ENCODE measurements around the gene MSMP.

MSMP gene

DNA sequence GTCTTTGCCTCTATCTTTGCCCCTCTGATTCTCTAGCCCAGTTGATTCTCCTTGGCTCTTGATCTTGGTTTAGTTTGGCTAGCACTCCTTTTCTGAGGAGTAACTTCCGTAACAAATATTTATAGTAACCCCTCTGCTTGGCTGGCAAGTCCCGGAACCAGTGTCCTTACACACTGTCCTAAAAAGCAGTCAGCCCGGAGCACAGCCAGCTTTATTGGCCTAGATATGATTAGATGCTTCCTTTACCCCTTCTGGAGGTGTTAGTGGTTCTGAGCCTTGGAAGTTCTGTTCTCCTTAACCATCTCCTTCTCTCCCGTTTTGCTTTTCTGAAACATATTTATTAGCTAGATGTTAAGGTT lies 17.0 kb upstream of the MSMP start:
- DNase-seq: no peak

GRCh38 chr9:35769763-35770162 lies 15.7 kb upstream of the MSMP start:
- DNase-seq: no peak

DNA sequence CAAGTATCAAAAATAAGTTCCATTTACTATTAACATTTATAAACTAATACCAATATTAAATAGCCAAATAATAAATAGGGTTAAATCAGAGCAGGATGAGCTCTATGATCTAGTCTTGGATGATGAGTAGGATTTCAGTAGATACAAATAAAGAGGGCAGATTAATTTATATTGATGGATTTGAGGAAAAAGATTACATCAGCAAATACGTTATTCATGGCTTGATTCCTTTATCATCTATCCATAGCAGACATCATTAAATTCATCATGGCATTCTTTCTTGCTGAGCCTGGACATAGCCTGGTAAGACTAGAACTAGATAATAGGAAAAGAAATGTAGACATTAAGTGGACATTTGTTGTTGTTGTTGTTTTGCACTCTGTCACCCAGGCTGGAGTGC lies 13.4 kb upstream of the MSMP start:
- DNase-seq: no peak

DNA sequence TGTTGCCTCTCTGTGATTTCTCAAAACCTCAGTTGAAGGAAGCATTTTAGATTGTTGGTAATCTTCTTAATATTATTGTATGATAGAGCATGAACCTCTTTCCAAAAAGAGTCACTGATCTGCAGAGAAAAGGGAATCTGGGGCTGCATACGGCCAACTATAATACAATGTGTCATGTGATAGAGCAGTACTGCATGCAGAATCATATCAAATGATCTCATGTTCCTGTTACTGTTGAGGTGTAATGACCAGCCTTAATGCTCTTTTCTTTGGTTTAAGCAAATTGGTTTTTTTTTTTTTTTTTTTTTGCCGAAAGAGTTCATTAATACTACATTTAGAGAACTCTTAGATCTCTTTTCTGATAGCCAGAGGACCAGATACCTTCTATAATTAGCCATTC lies 12.9 kb upstream of the MSMP start:
- no peak for DNase-seq

GRCh38 chr9:35763803-35764202 lies 9.7 kb upstream of the MSMP start:
- no peak for DNase-seq

DNA sequence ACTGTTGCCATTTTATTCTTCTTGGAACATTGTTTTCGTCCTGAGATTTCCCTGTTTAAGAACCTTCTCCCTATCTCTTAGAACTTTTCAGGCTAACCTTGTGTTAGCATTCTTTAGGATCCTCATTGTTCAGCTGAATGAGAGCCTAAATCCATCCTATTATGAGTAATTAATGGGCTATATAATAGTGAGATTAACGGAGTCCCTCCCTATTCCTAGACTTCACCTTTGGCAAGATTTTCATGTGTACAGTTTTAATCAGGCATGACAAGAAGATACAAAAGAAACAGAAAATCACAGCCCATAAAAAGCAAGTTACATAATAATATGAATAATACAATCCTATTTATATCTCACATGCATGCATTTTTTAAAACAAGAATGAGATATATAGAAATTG lies 9.1 kb upstream of the MSMP start:
- no peak for DNase-seq

DNA sequence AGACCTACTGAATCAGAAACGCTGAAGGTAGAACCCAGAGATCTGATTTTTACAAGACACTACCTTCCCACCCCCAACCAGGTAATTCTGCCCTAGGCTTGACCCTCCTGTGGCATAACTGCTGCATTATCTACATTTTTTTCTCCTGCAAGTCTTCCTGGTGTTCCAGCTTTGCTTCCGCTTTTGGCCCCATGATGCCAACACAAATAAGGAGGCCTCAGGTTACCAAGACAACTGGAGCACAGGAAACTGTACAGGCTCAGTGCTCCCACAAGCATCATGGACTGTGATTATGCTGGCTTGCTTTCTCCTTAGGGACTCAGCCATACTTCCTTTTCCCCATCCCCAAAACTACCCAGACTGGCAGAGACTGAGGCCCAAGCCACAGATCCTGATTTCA lies 6.6 kb upstream of the MSMP start:
- DNase-seq: no peak

- no peak for DNase-seq
Measured at GRCh38 chr9:35759795-35760194, 5.7 kb upstream of the MSMP start.

DNA sequence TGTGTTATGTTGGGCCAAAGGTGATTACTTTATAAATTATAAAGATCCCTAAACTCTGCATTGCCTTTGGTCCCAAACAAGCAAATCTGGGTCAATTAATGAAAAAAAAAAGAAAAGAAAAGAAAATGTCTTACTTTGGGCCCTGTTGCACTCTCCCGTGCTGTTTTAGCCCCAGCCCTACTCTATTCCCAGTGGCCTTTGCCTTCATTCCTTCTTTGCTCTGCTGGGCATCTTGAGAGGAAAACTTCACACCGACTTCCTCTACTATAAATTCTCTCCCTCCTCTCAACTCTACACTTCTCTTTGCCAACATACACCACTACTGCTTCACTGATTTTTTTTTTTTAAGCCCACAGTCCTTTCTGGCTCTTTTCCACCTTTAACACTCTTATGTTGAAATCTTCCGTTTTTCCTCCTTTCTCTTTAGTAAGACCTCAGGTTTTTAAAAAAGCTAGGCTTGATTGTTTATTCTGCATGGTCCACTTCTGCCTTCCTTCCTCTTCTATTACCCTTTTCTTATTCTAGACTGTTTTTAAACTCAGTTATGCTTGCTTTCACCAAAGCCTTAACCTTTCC lies 4.5 kb upstream of the MSMP start:
- DNase-seq: no peak

- DNase-seq: no peak
Measured at GRCh38 chr9:35757892-35758275, 3.8 kb upstream of the MSMP start.

GRCh38 chr9:35757226-35757891 lies 3.3 kb upstream of the MSMP start:
- DNase-seq: no peak

- DNase-seq: no peak
Measured at GRCh38 chr9:35756275-35757225, 2.5 kb upstream of the MSMP start.

DNA sequence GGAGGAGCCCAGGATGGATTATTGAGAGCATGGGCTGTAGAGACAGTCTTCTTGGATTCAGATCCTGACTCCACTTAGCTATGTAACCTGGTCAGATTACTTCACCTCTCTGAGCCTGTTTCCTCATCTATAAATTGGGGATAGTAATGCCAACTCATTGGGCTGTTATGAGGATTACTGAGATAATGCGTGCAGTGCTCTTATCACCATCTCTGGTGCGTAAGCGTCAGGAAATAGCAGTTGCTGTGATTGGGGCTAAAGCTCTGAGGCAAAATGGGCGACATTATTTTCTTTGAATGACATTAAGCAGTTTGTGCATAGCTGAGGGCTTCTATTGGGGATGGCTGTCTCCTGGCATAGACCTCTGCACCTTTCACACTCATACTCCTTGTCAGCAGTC lies 995 bp upstream of the MSMP start:
- no peak for DNase-seq

DNA sequence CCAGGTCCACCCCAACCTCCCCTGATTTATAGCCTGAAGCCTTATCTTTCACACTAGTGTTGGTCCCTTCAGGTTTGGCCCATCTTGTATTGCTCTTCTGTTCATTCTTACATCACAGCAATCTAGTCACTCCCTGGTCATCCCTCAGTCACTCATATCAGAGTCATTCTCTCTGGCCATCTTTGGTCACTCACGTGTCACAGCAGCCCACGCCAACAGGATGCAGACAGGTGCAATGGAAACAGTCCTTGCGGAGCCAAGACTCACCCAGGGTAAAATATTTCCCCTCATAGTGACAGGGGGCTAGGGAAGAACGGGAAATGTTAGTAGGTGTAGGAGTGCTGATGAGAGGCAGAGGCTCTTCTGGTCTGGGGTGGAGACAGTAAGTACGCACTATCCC lies 610 bp downstream of the MSMP start:
- no peak for DNase-seq

DNA sequence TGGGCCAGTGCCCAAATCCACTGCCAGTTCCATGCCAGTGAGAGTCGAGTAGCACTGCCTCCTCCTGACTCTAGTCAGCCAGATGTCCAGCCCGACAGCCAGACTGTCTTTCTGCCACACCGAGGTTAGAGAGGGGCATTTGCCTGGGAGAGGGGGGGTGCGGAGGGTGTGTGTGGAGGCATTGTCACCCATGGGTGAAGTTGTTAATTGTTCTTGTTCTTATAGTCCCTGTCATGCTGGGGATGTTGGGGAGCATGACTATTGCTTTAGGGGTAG lies 3.9 kb downstream of the MSMP start:
- no peak for DNase-seq

- DNase-seq: no peak
Measured at GRCh38 chr9:35749515-35750255, 4.4 kb downstream of the MSMP start.

DNA sequence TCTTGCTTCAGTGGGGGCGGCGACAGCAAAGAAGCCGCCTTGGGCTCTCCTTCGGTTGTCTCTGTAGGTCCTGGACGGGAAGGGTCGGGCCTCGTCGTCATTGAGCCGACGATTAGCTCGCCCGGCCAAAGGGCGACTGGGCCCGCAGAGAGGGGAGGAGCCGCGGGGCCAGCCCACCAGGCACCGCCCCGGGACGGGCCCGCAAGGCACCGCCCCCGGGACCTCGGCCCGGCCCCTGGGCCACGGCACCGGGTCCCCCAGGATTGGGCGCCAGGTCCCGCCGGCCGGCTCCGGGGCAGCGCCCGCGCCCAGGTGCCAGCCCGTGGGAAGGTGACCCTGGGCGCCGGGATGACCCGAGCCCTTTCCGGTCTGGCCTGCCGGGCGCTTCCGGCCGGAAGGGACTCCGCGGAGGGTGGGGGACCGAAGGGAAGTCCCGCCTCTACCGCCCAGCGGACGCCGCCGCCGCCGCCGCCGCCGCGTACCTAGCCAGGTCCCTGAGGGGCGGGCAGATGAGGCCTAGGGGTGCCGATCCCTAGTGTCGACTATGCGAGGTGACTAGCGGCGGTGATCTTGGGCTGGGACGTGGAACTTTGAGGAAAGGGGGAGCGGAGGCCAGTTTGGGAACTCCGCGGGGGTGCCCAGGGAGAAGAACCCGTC lies 5.1 kb downstream of the MSMP start, which contains the start of the genes GBA2 and RGP1:
TSS of gene GBA2 (minus strand) at position 371 of the 657 bp plus-strand sequence. CDS start 524 bp downstream, outside the sequence.
TSS of gene RGP1 (plus strand) at position 430 of the 657 bp plus-strand sequence. CDS start 469 bp downstream, outside the sequence.
- no peak for DNase-seq

- no peak for DNase-seq
Measured at GRCh38 chr9:35748242-35748857, 5.7 kb downstream of the MSMP start.

- no peak for DNase-seq
Measured at GRCh38 chr9:35746583-35746982, 7.5 kb downstream of the MSMP start.

DNA sequence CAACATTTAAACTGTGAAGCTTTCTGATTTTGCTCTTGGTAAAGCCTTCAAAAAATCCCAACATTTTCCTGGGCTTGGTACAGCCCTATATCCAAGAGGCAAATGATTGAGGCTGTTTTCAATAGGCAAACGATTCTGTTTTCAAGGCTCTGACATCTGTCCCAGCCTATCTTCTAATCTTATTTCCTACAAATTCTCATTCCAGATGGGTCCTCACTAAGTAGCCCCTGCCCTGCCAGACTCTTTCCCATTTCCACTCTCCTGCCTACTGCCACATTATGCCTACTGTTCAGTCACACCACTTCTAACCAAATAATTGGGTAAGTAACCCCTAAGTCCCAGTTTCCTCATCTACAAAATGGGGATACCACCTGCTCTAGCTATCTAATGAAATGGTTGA lies 8.5 kb downstream of the MSMP start:
- no peak for DNase-seq

GRCh38 chr9:35743880-35744518 lies 10.1 kb downstream of the MSMP start:
- DNase-seq: no peak

DNA sequence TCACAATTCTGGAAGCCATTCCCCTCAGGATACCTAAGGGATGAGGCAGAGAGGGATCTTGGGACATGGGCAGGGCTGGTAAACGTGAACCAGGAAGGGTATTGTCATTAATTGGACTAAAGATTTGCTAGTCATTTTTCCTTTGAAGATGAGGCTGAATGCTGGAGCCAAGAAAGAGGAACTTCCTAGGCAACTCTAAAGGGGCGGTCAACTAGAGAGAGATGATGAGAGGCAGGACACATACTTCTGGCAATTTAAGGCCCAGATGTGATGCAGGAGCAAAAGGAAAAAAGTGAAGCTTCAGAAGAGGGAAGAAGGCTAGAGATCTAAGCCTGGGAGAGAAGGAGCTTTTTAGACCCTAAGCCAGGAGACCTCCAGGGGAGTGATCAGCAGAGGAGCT lies 10.6 kb downstream of the MSMP start:
- DNase-seq: no peak
